ENCODE data around the gene MAPKAP1. TPM values are rescaled to one million over a fixed set of nuclear protein-coding genes. Genes with fewer than 3 reads are reported as not detected.
A peak's percentile ranks its signal among the peaks of the same experiment; 100 is the strongest.

MAPKAP1 gene
- total RNA-seq, 2 donors from 2014 or later = 62.1 to 78.9 TPM

DNA sequence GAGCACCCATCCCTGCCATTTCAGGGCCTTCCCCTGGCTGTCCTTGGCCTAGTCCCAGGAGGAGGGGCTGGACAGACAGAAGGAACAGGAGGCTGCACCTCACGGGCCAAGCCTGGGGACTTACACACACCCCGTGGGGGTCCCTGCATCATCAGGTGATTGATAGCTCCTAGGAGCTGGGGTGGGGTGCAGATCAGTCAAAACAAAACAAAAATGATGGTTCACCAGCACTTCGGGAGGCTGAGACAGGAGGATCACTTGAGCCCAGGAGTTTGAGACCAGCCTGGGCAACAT, 276.0 kb downstream of the MAPKAP1 start:
- DNase-seq (ENCODE audit: low spot score) = no peak
- TF ChIP-seq, protein P1, sequence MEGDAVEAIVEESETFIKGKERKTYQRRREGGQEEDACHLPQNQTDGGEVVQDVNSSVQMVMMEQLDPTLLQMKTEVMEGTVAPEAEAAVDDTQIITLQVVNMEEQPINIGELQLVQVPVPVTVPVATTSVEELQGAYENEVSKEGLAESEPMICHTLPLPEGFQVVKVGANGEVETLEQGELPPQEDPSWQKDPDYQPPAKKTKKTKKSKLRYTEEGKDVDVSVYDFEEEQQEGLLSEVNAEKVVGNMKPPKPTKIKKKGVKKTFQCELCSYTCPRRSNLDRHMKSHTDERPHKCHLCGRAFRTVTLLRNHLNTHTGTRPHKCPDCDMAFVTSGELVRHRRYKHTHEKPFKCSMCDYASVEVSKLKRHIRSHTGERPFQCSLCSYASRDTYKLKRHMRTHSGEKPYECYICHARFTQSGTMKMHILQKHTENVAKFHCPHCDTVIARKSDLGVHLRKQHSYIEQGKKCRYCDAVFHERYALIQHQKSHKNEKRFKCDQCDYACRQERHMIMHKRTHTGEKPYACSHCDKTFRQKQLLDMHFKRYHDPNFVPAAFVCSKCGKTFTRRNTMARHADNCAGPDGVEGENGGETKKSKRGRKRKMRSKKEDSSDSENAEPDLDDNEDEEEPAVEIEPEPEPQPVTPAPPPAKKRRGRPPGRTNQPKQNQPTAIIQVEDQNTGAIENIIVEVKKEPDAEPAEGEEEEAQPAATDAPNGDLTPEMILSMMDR (IDR thresholded peaks at IDR 0.05) = no peak
- no peaks in the 10 kb centered on the region for H3K4me1 ChIP-seq

DNA sequence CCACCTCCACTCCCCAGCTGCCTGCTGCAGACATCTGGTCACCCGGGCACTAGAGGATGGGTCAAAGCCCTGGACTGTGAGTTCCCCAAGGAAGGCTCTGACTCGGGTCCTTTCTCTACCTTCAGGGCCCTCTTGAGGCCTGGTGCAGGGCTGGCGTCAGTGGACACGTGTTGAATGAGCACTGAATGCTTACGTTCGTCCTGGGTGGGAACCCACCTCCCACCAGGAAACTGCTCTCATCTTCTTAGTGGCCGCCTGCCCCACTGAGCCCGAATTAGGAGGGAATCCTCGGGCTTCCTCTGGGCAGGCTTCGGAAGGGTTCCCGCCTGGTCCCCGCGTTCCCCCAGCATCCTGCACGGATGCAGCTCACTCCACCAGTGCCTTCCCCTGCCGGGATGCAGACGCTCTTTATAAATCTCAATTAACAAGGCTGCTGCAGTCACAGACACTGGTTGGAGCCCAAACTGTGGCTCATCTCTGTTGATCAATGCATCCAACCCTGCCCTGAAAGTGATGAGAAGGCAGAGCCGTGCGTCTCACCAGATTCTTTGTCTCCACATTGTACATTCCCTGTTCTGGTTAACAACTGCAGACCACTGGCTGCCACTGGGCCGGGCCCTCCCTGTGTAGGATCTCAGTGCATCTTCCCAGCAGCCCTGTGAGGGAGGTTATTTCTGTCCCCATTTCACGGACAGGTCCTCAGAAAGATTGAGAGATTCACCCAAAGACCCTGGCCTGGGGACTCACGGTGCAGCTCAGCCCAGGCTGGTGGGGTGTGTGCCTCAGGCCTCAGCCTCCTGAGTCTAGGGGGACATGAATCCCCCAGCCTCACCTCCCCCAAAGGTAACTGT, 276.6 kb downstream of the MAPKAP1 start:
- no peak for DNase-seq (ENCODE audit: low spot score)
- Histone ChIP-seq H3K4me1 (no peaks in the 10 kb centered on the region), H3K9me3 (no peaks in the 10 kb centered on the region), H3K27me3 (no peaks in the 10 kb centered on the region), H3K4me3 (no peak overlapping the region), H3K27ac (no peak overlapping the region), H3K36me3 (no peaks in the 10 kb centered on the region)
- TF ChIP-seq, protein P1 (IDR thresholded peaks at IDR 0.05) = no peak

More for the DNA sequence above, 276.0 kb downstream of the MAPKAP1 start:
- Histone ChIP-seq H3K27me3 (no peaks in the 10 kb centered on the region), H3K4me3 (no peak overlapping the region), H3K27ac (no peak overlapping the region), H3K36me3 (no peaks in the 10 kb centered on the region), H3K9me3 (no peaks in the 10 kb centered on the region)

DNA sequence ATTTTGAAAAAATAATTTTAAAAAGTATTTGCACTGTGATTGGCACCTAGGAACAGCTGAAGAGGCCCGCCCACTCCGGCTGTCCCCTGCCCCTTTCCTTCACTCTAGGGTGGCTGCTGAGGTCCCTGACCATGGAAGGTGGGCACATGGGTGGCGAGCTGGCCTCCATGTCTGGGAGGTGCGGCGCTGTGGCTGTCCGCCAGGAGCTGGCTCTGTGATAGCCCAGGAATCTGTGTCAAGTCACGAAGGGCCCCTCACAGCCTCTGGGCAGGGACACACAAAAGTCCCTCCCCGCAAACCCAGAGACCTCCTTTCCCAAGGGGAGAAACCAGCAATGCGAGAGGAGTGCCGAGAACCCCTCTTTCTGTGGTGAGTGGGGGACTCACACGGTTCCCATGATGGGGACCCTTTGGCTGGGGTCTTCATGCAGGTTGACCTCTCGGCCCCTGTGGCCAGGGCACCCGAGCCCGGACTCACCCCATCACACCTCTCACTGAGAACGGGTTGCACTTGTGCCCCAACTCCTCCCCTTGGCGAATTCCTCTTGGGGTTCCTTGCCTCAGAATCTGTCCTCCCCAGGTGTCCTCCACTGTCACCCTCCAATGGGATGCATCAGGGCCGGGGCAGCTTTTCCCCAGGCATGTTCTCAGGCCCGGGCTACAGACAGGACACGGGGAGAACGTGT, 277.4 kb downstream of the MAPKAP1 start:
- Histone ChIP-seq H3K27me3 (no peaks in the 10 kb centered on the region), H3K36me3 (no peaks in the 10 kb centered on the region), H3K27ac (no peak overlapping the region), H3K4me3 (no peak overlapping the region), H3K4me1 (no peaks in the 10 kb centered on the region), H3K9me3 (no peaks in the 10 kb centered on the region)
- TF ChIP-seq, protein P1 (IDR thresholded peaks at IDR 0.05) = no peak
- DNase-seq (ENCODE audit: low spot score) = no peak

DNA sequence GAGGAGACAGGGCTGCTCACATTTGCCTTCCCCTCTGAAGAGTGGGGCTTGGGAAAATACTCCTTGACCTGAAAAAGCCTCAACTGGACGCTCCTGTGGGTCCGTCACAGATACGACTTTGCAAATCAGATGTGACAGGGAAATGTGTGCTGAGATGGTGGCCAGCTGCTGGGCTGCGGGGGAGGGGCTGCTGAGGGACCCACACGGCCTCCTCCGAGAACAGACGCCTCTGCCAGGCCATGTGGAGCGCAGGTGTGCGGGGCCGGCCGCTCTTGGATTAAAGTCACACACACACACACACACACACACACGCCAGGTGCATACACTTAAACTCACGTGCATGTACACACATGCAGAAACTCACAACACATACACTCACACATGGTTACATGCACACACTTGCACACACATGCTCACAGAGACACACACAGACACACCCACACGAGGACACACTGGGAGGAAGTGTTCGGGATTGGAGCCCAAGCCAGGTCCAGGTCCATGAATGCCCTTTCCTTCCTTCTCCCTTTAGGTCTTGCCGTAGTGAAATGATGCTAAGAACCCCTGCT, 278.0 kb downstream of the MAPKAP1 start:
- no peak overlapping the region for H3K4me3 ChIP-seq
- no peak overlapping the region for H3K27ac ChIP-seq
- H3K36me3 ChIP-seq = no peaks in the 10 kb centered on the region
- H3K27me3 ChIP-seq = no peaks in the 10 kb centered on the region
- H3K4me1 ChIP-seq = no peaks in the 10 kb centered on the region
- TF ChIP-seq, protein P1 (IDR thresholded peaks at IDR 0.05) = no peak
- DNase-seq (ENCODE audit: low spot score) = no peak
- H3K9me3 ChIP-seq = no peaks in the 10 kb centered on the region

DNA sequence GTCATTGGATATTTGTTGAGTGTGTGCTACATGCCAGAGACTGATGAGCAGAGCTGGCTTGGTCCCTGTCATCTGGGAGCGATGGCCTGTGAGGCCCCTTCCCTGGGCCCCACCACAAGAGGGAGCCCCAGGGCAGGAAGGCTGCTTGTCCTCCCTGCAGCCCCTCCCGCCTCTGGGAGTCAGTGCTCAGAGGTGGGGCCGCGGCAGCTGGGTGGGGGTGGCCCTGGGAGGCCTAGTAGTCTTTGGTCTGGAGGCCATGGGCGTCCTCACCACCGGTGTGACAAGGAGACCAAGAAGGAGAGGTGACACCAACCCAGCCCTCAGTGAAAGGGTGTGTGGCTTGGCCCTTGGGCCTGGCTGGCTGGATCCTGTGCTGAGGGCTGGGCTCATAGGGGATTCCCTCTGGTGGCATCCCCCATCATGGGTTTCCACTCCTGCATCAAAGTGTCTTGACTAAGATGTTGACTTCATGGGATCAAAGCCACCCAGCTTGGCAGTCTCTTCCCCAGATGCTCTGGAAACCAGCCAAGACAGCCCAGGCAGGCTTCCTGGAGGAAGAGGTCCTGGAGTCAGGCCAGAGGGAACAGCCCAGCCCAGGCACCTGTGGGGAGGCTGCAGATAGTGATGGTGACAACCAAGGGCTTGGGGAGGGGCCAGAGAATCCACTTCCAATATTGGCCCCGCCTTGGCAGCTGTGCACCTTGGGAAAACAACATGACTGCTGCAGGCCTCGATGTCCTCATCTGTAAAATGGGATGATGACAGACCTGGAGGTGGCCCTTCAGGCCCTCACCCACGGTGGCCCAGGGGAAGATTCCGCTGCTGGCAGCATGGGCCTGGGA, 278.7 kb downstream of the MAPKAP1 start:
- Histone ChIP-seq H3K4me3 (no peak overlapping the region), H3K36me3 (no peaks in the 10 kb centered on the region), H3K27ac (no peak overlapping the region), H3K27me3 (no peaks in the 10 kb centered on the region), H3K9me3 (no peaks in the 10 kb centered on the region), H3K4me1 (no peaks in the 10 kb centered on the region)
- DNase-seq (ENCODE audit: low spot score) = no peak
- TF ChIP-seq, protein P1 (IDR thresholded peaks at IDR 0.05) = peak in 1 of 2 donors; percentile 52

Measured in right atrium auricular region (tissue), 2 donors.